GM18868 (cell line): Measurements from ENCODE around the gene PJA2.

ENCODE experiments used
- ATAC-seq: cut with Tn5 transposase; IDR thresholded peaks from one replicate; pipeline ENCODE4 v1.9.1; 2021; ENCODE audit warnings: mild to moderate bottlenecking, moderate library complexity; ENCODE audit not compliant: unreplicated experiment

Gene PJA2

GRCh38 chr5:109408991-109409843 lies 557 bp downstream of the PJA2 start:
- ATAC-seq, result peak; percentile 31

- no peak for ATAC-seq
Measured at GRCh38 chr5:109407913-109408312, 1.9 kb downstream of the PJA2 start.

GRCh38 chr5:109406719-109407118 lies 3.1 kb downstream of the PJA2 start:
- ATAC-seq, result no peak

GRCh38 chr5:109404428-109404960 lies 5.3 kb downstream of the PJA2 start:
- ATAC-seq, result no peak

- no peak for ATAC-seq
Measured at GRCh38 chr5:109403469-109403868, 6.3 kb downstream of the PJA2 start.

GRCh38 chr5:109399092-109399759 lies 10.5 kb downstream of the PJA2 start:
- no peak for ATAC-seq

- ATAC-seq, result no peak
Measured at GRCh38 chr5:109396965-109397364, 12.8 kb downstream of the PJA2 start.

GRCh38 chr5:109394806-109395205 lies 15.0 kb downstream of the PJA2 start:
- ATAC-seq, result no peak

GRCh38 chr5:109390188-109390587 lies 19.6 kb downstream of the PJA2 start:
- no peak for ATAC-seq

- ATAC-seq, result no peak
Measured at GRCh38 chr5:109388407-109388806, 21.4 kb downstream of the PJA2 start.

- no peak for ATAC-seq
Measured at GRCh38 chr5:109387408-109387974, 22.3 kb downstream of the PJA2 start.

- no peak for ATAC-seq
Measured at GRCh38 chr5:109378095-109378494, 31.7 kb downstream of the PJA2 start.

GRCh38 chr5:109374625-109375024 lies 35.1 kb downstream of the PJA2 start:
- ATAC-seq, result no peak

- no peak for ATAC-seq
Measured at GRCh38 chr5:109373932-109374331, 35.8 kb downstream of the PJA2 start.

- ATAC-seq, result no peak
Measured at GRCh38 chr5:109370343-109370742, 39.4 kb downstream of the PJA2 start.

GRCh38 chr5:109365653-109366052 lies 44.1 kb downstream of the PJA2 start:
- no peak for ATAC-seq

- no peak for ATAC-seq
Measured at GRCh38 chr5:109364977-109365376, 44.8 kb downstream of the PJA2 start.

GRCh38 chr5:109359642-109360041 lies 50.1 kb downstream of the PJA2 start:
- no peak for ATAC-seq

- no peak for ATAC-seq
Measured at GRCh38 chr5:109357807-109358206, 52.0 kb downstream of the PJA2 start.

- ATAC-seq, result no peak
Measured at GRCh38 chr5:109354761-109355160, 55.0 kb downstream of the PJA2 start.

- no peak for ATAC-seq
Measured at GRCh38 chr5:109351988-109352864, 57.5 kb downstream of the PJA2 start.
